ENCODE data around the gene POLR3GL.

The POLR3GL gene

GRCh38 chr1:145956361-145956760 lies 8.1 kb upstream of the POLR3GL start:
- DNase-seq (ENCODE audit: low spot score) (no peak), ATAC-seq (ENCODE audit: low read depth) (no peak)
- TF ChIP-seq CTCF (IDR thresholded peaks at IDR 0.05; ENCODE audit: poor library complexity, severe bottlenecking) = no peak
- no peaks in the 10 kb centered on the region for H3K36me3 ChIP-seq (ENCODE audit: low read depth)
- peak overlapping the region; percentile 65 for H3K27ac ChIP-seq (ENCODE audit: poor library complexity, severe bottlenecking)
- H3K4me1 ChIP-seq (ENCODE audit: insufficient read depth, poor library complexity, severe bottlenecking) = peaks cover 6% of the 10 kb centered on the region
- no peaks in the 10 kb centered on the region for H3K9me3 ChIP-seq (ENCODE audit: severe bottlenecking)
- no peaks in the 10 kb centered on the region for H3K27me3 ChIP-seq (ENCODE audit: insufficient read depth, poor library complexity, severe bottlenecking)
- peak overlapping the region; percentile 47 for H3K4me3 ChIP-seq (ENCODE audit: severe bottlenecking)

DNA sequence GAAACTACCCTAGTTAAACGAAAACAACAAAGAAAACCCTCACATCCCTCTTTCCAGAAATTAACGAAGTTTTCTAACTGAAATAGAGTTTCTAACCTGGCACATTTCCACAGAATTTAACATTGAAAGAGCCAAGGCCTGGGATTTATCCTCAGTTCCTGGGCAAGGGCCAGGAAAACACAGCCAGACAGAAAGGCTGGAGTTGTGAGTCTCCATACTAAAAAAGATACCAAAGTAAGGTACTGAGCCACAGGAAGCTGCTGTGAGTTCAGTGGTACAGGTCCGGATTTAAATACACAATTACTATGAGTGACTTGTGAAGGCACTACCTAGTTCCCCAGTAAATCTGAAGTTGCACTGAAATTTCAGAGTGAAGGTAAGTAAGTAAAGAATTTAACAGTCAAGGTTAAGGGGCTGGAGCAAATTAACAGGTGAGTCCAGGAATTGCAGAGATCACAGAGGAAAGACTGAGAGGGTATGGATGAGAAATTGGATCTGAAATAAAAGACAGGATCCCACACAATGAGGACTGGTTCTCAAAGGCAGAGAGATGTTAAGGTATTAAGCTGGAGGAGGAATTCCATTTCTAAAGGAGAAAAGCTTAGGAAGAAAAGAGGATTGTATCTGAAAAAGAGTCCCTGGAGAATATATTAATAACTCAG lies 7.6 kb upstream of the POLR3GL start:
- Histone ChIP-seq H3K36me3 (ENCODE audit: low read depth) (no peaks in the 10 kb centered on the region), H3K4me3 (ENCODE audit: severe bottlenecking) (peak overlapping the region; percentile 47), H3K4me1 (ENCODE audit: insufficient read depth, poor library complexity, severe bottlenecking) (peaks cover 6% of the 10 kb centered on the region), H3K27me3 (ENCODE audit: insufficient read depth, poor library complexity, severe bottlenecking) (no peaks in the 10 kb centered on the region), H3K9me3 (ENCODE audit: severe bottlenecking) (no peaks in the 10 kb centered on the region), H3K27ac (ENCODE audit: poor library complexity, severe bottlenecking) (peak overlapping the region; percentile 65)
- no peak for DNase-seq (ENCODE audit: low spot score)
- ATAC-seq (ENCODE audit: low read depth) = peak; percentile 1; the same call in 1 of the 3 replicates
- no peak for TF ChIP-seq CTCF (IDR thresholded peaks at IDR 0.05; ENCODE audit: poor library complexity, severe bottlenecking)

- no peak for TF ChIP-seq CTCF (IDR thresholded peaks at IDR 0.05; ENCODE audit: poor library complexity, severe bottlenecking)
- peak; percentile 89 for ATAC-seq (ENCODE audit: low read depth)
- no peaks in the 10 kb centered on the region for H3K9me3 ChIP-seq (ENCODE audit: severe bottlenecking)
- peak within 1 kb of the TSS; percentile 47 for H3K4me3 ChIP-seq (ENCODE audit: severe bottlenecking)
- peaks cover 7% of the 10 kb centered on the region for H3K4me1 ChIP-seq (ENCODE audit: insufficient read depth, poor library complexity, severe bottlenecking)
- no peaks in the 10 kb centered on the region for H3K36me3 ChIP-seq (ENCODE audit: low read depth)
- peak within 1 kb of the TSS; percentile 65 for H3K27ac ChIP-seq (ENCODE audit: poor library complexity, severe bottlenecking)
- peak; percentile 95 for DNase-seq (ENCODE audit: low spot score)
- H3K27me3 ChIP-seq (ENCODE audit: insufficient read depth, poor library complexity, severe bottlenecking) = no peaks in the 10 kb centered on the region
Measured at GRCh38 chr1:145957443-145958319, 6.8 kb upstream of the POLR3GL start, which contains the start of gene LIX1L. Gene LIX1L (minus strand): TSS chr1:145958017. CDS start chr1:145957927, 90 bp downstream.

- Histone ChIP-seq H3K27ac (ENCODE audit: poor library complexity, severe bottlenecking) (no peak overlapping the region), H3K36me3 (ENCODE audit: low read depth) (no peaks in the 10 kb centered on the region), H3K27me3 (ENCODE audit: insufficient read depth, poor library complexity, severe bottlenecking) (no peaks in the 10 kb centered on the region), H3K4me3 (ENCODE audit: severe bottlenecking) (no peak overlapping the region), H3K4me1 (ENCODE audit: insufficient read depth, poor library complexity, severe bottlenecking) (peaks cover 17% of the 10 kb centered on the region), H3K9me3 (ENCODE audit: severe bottlenecking) (no peaks in the 10 kb centered on the region)
- TF ChIP-seq CTCF (IDR thresholded peaks at IDR 0.05; ENCODE audit: poor library complexity, severe bottlenecking) = no peak
- ATAC-seq (ENCODE audit: low read depth) (no peak), DNase-seq (ENCODE audit: low spot score) (no peak)
Measured at GRCh38 chr1:145958734-145959133, 5.8 kb upstream of the POLR3GL start.
